Spinal cord (tissue), 10 donors: ENCODE results near the gene SLCO3A1. TPM values are rescaled to one million over a fixed set of nuclear protein-coding genes. Genes with fewer than 3 reads are reported as not detected.
A peak's percentile ranks its signal among the peaks of the same experiment; 100 is the strongest.

Experiments
- DNase-seq, 6 donors: peaks; one replicate each; pipeline versions ENCODE4 v3.0.0 to v3.0.0-alpha.2; 2013 to 2015; ENCODE audit warnings: low spot score in 6 of 6, low read depth in 4 of 6
- H3K27ac ChIP-seq: one replicate; pipeline ENCODE4 v1.5.1; 2013; ENCODE audit warnings: low read depth, low read length, control low read depth
- H3K27me3 ChIP-seq: one replicate; pipeline ENCODE4 v1.6.1; 2013; ENCODE audit warnings: low read length; ENCODE audit not compliant: control insufficient read depth, insufficient read depth
- H3K36me3 ChIP-seq: one replicate; pipeline ENCODE4 v1.6.1; 2013; ENCODE audit warnings: low read length; ENCODE audit not compliant: control insufficient read depth, insufficient read depth
- H3K4me1 ChIP-seq: one replicate; pipeline ENCODE4 v1.6.1; 2013; ENCODE audit warnings: low read length; ENCODE audit not compliant: control insufficient read depth, insufficient read depth
- H3K4me3 ChIP-seq: one replicate; pipeline ENCODE4 v1.5.1; 2013; ENCODE audit warnings: low read depth, low read length, control low read depth
- H3K9me3 ChIP-seq: one replicate; pipeline ENCODE4 v1.6.1; 2013; ENCODE audit warnings: low read length; ENCODE audit not compliant: control insufficient read depth, insufficient read depth
- WGBS: methylation state at CpG from one replicate; pipeline ENCODE4 v1.1.5; 2013; ENCODE audit warnings: missing lambda C conversion rate; ENCODE audit not compliant: insufficient coverage; 5-methylcytosine and 5-hydroxymethylcytosine counted together
- polyA plus RNA-seq, 2 donors: library from polyadenylated mRNA; unstranded; fragments of 120-200 nt; gene quantifications; one replicate each; pipeline ENCODE4 v1.2.1, GENCODE V29; 2013; ENCODE audit not compliant: insufficient read length in 2 of 2
- total RNA-seq, 2 donors: library from RNA; depleted of rRNA in 1 of 2; stranded (reverse); fragments of 120-200 nt in 1 of 2; fragments of >200 nt in 1 of 2; gene quantifications; one replicate each; pipeline versions ENCODE4 v1.2.3 to v1.2.4, GENCODE V29; 2013 to 2014
- donor health status: healthy.

Gene SLCO3A1
- total and polyA plus RNA-seq, 4 donors: 4.6 to 22.2 (median 13.0) TPM

GRCh38 chr15:91874992-91875660 is 21.6 kb downstream of the SLCO3A1 start:
- DNase-seq: no peak
- Histone ChIP-seq H3K27ac (no peak overlapping the region), H3K9me3 (peaks cover 2% of the 10 kb centered on the region), H3K4me3 (no peak overlapping the region), H3K36me3 (no peaks in the 10 kb centered on the region), H3K4me1 (no peaks in the 10 kb centered on the region), H3K27me3 (no peaks in the 10 kb centered on the region)
- WGBS: 87% methylated on average over 6 of the region's 9 CpGs

DNA sequence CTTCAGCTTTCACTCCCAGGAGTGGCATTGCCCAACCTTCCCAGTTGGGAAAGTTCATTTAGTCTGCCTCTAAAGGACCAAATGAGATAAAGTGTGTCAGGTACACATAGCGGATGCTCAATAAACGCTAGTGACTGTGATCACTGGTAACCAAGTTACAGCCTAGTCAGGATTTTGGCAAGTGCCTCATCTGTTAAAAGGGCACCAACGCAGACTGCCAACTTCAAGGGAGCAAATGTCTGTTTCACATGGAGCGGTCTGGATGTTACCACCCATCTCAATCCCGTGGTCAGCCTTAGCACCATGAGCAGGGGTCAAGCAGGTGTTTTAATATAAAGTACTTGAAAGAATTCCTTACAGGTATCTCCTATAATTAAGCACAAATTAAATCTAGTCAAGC is 22.7 kb downstream of the SLCO3A1 start:
- Histone ChIP-seq H3K27ac (no peak overlapping the region), H3K9me3 (no peaks in the 10 kb centered on the region), H3K27me3 (no peaks in the 10 kb centered on the region), H3K4me3 (no peak overlapping the region), H3K36me3 (no peaks in the 10 kb centered on the region), H3K4me1 (no peaks in the 10 kb centered on the region)
- WGBS: 95% methylated on average over 3 of the region's 5 CpGs
- DNase-seq: no peak

- H3K36me3 ChIP-seq: no peaks in the 10 kb centered on the region
- no peak overlapping the region for H3K27ac ChIP-seq
- no peaks in the 10 kb centered on the region for H3K9me3 ChIP-seq
- 98% methylated on average over 8 of the region's 10 CpGs for WGBS
- peak in 1 of 6 donors; percentile 51 for DNase-seq
- peaks cover 3% of the 10 kb centered on the region for H3K4me1 ChIP-seq
- H3K4me3 ChIP-seq: no peak overlapping the region
- no peaks in the 10 kb centered on the region for H3K27me3 ChIP-seq
Measured at GRCh38 chr15:91878319-91878870, 24.9 kb downstream of the SLCO3A1 start.

GRCh38 chr15:91879158-91879557 is 25.6 kb downstream of the SLCO3A1 start:
- Histone ChIP-seq H3K4me3 (no peak overlapping the region), H3K36me3 (no peaks in the 10 kb centered on the region), H3K27ac (no peak overlapping the region), H3K4me1 (peaks cover 3% of the 10 kb centered on the region), H3K27me3 (no peaks in the 10 kb centered on the region), H3K9me3 (no peaks in the 10 kb centered on the region)
- DNase-seq: peak in 1 of 6 donors; percentile 56
- 78% methylated on average over 1 of the region's 2 CpGs for WGBS

DNA sequence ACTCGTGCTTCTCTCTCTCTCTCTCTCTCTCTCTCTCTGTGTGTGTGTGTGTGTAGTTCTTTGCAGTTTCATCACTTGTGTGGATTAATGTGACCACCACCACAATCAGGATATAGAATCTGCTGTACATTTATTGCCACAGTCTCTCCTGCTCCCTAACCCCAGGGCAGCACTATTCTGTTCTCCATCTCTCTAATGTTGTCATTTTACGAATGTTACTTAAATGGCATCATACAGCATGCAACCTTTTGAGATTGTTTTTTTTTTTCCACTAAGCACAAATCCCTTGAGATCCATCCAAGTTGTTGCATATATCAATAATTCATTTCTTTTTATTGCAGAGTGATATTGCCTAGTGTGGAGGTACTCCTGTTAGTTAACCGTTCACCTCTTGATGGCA is 26.9 kb downstream of the SLCO3A1 start:
- Histone ChIP-seq H3K4me3 (no peak overlapping the region), H3K27ac (no peak overlapping the region), H3K4me1 (peaks cover 3% of the 10 kb centered on the region), H3K27me3 (no peaks in the 10 kb centered on the region), H3K9me3 (no peaks in the 10 kb centered on the region), H3K36me3 (no peaks in the 10 kb centered on the region)
- peak in 1 of 6 donors; percentile 49 for DNase-seq
- no CpG with 5 or more reads among the region's 3 CpGs for WGBS

- Histone ChIP-seq H3K4me1 (peaks cover 3% of the 10 kb centered on the region), H3K4me3 (no peak overlapping the region), H3K27me3 (no peaks in the 10 kb centered on the region), H3K9me3 (no peaks in the 10 kb centered on the region), H3K36me3 (no peaks in the 10 kb centered on the region), H3K27ac (no peak overlapping the region)
- 72% methylated on average over 7 of the region's 9 CpGs for WGBS
- DNase-seq: no peak
Measured at GRCh38 chr15:91881569-91882297, 28.2 kb downstream of the SLCO3A1 start.

GRCh38 chr15:91882858-91883586 is 29.5 kb downstream of the SLCO3A1 start:
- H3K36me3 ChIP-seq: no peaks in the 10 kb centered on the region
- H3K27ac ChIP-seq: no peak overlapping the region
- H3K4me3 ChIP-seq: no peak overlapping the region
- DNase-seq: peak in 1 of 6 donors; percentile 54
- H3K4me1 ChIP-seq: peaks cover 11% of the 10 kb centered on the region
- no peaks in the 10 kb centered on the region for H3K27me3 ChIP-seq
- H3K9me3 ChIP-seq: no peaks in the 10 kb centered on the region
- 57% methylated on average over 4 of the region's 8 CpGs for WGBS

- Histone ChIP-seq H3K4me3 (no peak overlapping the region), H3K27ac (no peak overlapping the region), H3K9me3 (no peaks in the 10 kb centered on the region), H3K27me3 (no peaks in the 10 kb centered on the region), H3K36me3 (no peaks in the 10 kb centered on the region), H3K4me1 (peaks cover 11% of the 10 kb centered on the region)
- 100% methylated on average over 1 of the region's 3 CpGs for WGBS
- DNase-seq: no peak
Measured at GRCh38 chr15:91884606-91885005, 31.1 kb downstream of the SLCO3A1 start.

- Histone ChIP-seq H3K9me3 (no peaks in the 10 kb centered on the region), H3K36me3 (no peaks in the 10 kb centered on the region), H3K4me3 (no peak overlapping the region), H3K27ac (no peak overlapping the region), H3K27me3 (no peaks in the 10 kb centered on the region), H3K4me1 (peaks cover 11% of the 10 kb centered on the region)
- 84% methylated on average over 4 of the region's 7 CpGs for WGBS
- no peak for DNase-seq
Measured at GRCh38 chr15:91885054-91885453, 31.5 kb downstream of the SLCO3A1 start.
